Activated CD8-positive, alpha-beta memory T cell treated with anti-CD3 and anti-CD28 coated beads, Interleukin-2, amount 50 U/mL, for 4 hours (primary cell): Measurements from ENCODE around the gene COCH.
"Not testable (repeated sequence)": the region's sequence is repeated elsewhere in the genome, so short reads cannot be mapped to it uniquely, and the experiment has no call there.

ENCODE experiments used
- DNase-seq: peaks from one replicate; pipeline ENCODE4 v3.0.0-alpha.2; 2020

COCH gene

DNA sequence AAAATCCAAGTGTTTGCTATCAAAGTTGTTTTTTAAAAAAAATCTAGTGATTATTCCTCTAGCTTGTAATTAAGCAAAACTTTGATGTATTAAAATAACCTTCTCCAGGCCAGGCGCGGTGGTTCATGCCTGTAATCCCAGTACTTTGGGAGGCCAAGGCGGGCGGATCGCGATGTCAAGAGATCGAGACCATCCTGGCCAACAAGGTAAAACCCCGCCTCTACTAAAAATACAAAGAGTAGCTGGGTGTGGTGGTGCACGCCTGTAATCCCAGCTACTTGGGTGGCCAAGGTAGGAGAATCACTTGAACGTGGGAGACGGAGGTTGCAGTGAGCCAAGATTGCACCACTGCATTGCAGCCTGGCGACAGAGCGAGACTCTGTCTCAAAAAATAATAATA is 59.6 kb downstream of the COCH start:
- not testable (repeated sequence) for DNase-seq

GRCh38 chr14:30935445-30935844 is 61.1 kb downstream of the COCH start:
- DNase-seq: no peak

DNA sequence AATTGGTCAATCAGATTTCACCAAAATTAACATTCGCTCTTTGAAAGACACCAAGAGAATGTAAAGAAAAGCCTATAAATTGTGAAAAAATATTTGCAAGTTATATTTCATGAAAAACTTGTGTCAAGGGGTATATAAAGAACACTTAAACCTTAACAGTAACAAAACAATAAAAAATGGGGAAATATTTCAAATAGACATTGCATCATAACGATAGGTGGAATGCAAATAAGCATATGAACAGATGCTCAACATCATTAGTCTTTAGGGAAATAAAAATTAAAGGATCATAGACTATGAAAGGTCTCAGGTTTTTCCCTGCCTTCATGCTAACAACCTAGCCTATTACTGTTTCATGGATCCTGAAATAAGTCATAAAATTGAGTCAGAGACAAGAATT is 64.3 kb downstream of the COCH start:
- DNase-seq: no peak
